ENCODE results near the gene DMWD.
A peak's percentile ranks its signal among the peaks of the same experiment; 100 is the strongest.

The DMWD gene

GRCh38 chr19:45770192-45771101 is 22.2 kb downstream of the DMWD start:
- peak; percentile 72 to 77 for DNase-seq (ENCODE audit: low read depth in 2 of 2, low spot score in 1 of 2)

GRCh38 chr19:45769821-45770191 is 22.8 kb downstream of the DMWD start:
- DNase-seq (ENCODE audit: low read depth in 2 of 2, low spot score in 1 of 2), result no peak

GRCh38 chr19:45768984-45769782 is 23.5 kb downstream of the DMWD start, which contains the start of gene SIX5:
Gene SIX5 (minus strand): TSS chr19:45769252. CDS start chr19:45768844, 408 bp downstream.
- peak; percentile 77 to 86 for DNase-seq (ENCODE audit: low read depth in 2 of 2, low spot score in 1 of 2)

- no peak for DNase-seq (ENCODE audit: low read depth in 2 of 2, low spot score in 1 of 2)
These were observed 24.0 kb downstream of the DMWD start for GRCh38 chr19:45768655-45768983.

- DNase-seq (ENCODE audit: low read depth in 2 of 2, low spot score in 1 of 2), result no peak
These were observed 24.6 kb downstream of the DMWD start for GRCh38 chr19:45767881-45768654.

GRCh38 chr19:45767410-45767880 is 25.2 kb downstream of the DMWD start:
- DNase-seq (ENCODE audit: low read depth in 2 of 2, low spot score in 1 of 2), result no peak

- DNase-seq (ENCODE audit: low read depth in 2 of 2, low spot score in 1 of 2), result no peak
These were observed 25.7 kb downstream of the DMWD start for GRCh38 chr19:45766869-45767346.

- DNase-seq (ENCODE audit: low read depth in 2 of 2, low spot score in 1 of 2), result no peak
These were observed 26.3 kb downstream of the DMWD start for GRCh38 chr19:45766296-45766868.

- DNase-seq (ENCODE audit: low read depth in 2 of 2, low spot score in 1 of 2), result no peak
These were observed 26.8 kb downstream of the DMWD start for GRCh38 chr19:45765702-45766295.

- no peak for DNase-seq (ENCODE audit: low read depth in 2 of 2, low spot score in 1 of 2)
These were observed 27.5 kb downstream of the DMWD start for GRCh38 chr19:45764945-45765701.

- DNase-seq (ENCODE audit: low read depth in 2 of 2, low spot score in 1 of 2), result no peak
These were observed 28.2 kb downstream of the DMWD start for GRCh38 chr19:45764475-45764874.

GRCh38 chr19:45763691-45764294 is 28.9 kb downstream of the DMWD start:
- DNase-seq (ENCODE audit: low read depth in 2 of 2, low spot score in 1 of 2), result no peak

GRCh38 chr19:45762870-45763631 is 29.6 kb downstream of the DMWD start:
- no peak for DNase-seq (ENCODE audit: low read depth in 2 of 2, low spot score in 1 of 2)

GRCh38 chr19:45761714-45762113 is 30.9 kb downstream of the DMWD start:
- no peak for DNase-seq (ENCODE audit: low read depth in 2 of 2, low spot score in 1 of 2)

- no peak for DNase-seq (ENCODE audit: low read depth in 2 of 2, low spot score in 1 of 2)
These were observed 33.7 kb downstream of the DMWD start for GRCh38 chr19:45758921-45759320.

GRCh38 chr19:45757695-45758094 is 35.0 kb downstream of the DMWD start:
- DNase-seq (ENCODE audit: low read depth in 2 of 2, low spot score in 1 of 2), result no peak

GRCh38 chr19:45754323-45754722 is 38.3 kb downstream of the DMWD start:
- DNase-seq (ENCODE audit: low read depth in 2 of 2, low spot score in 1 of 2), result no peak

- no peak for DNase-seq (ENCODE audit: low read depth in 2 of 2, low spot score in 1 of 2)
These were observed 39.1 kb downstream of the DMWD start for GRCh38 chr19:45753548-45753947.

GRCh38 chr19:45752639-45753038 is 40.0 kb downstream of the DMWD start:
- DNase-seq (ENCODE audit: low read depth in 2 of 2, low spot score in 1 of 2), result no peak

Data from stimulated activated CD8-positive, alpha-beta memory T cell treated with anti-CD3 and anti-CD28 coated beads, Interleukin-4, amount 100 ng/mL, for 4 hours (primary cell).